Lung (tissue), 12 donors: Measurements from ENCODE around the gene TWF2. TPM values are rescaled to one million over a fixed set of nuclear protein-coding genes. Genes with fewer than 3 reads are reported as not detected.

ENCODE experiments used
- ATAC-seq: fragments of 200-7000 bp; cut with Tn5 transposase; one replicate; pipeline ENCODE4 v1.9.1; 2020; ENCODE audit warnings: moderate number of reproducible peaks; ENCODE audit not compliant: insufficient read depth, low FRiP score
- DNase-seq, 3 donors: peaks; one replicate each; pipeline ENCODE4 v3.0.0-alpha.2; 2013 to 2017
- H3K27ac ChIP-seq, 2 donors: one replicate each; pipeline ENCODE4 v1.5.1; 2013; ENCODE audit warnings: mild to moderate bottlenecking in 2 of 2, moderate library complexity in 2 of 2, control low read depth in 1 of 2, inconsistent platforms in 1 of 2, low read depth in 1 of 2, low read length in 1 of 2
- H3K27me3 ChIP-seq, 3 donors: one replicate each; pipeline ENCODE4 v1.5.1; 2013; ENCODE audit warnings: low read length in 2 of 3; ENCODE audit not compliant: control insufficient read depth in 3 of 3, insufficient read depth in 3 of 3
- H3K36me3 ChIP-seq, 4 donors: one replicate each; pipeline ENCODE4 v1.5.1; 2013; ENCODE audit warnings: low read length in 4 of 4, mild to moderate bottlenecking in 1 of 4, moderate library complexity in 1 of 4; ENCODE audit not compliant: control insufficient read depth in 4 of 4, insufficient read depth in 4 of 4
- H3K4me1 ChIP-seq, 5 donors: one replicate each; pipeline ENCODE4 v1.5.1; 2013; ENCODE audit warnings: low read length in 5 of 5, mild to moderate bottlenecking in 2 of 5, moderate library complexity in 1 of 5; ENCODE audit not compliant: control insufficient read depth in 5 of 5, insufficient read depth in 5 of 5
- H3K4me3 ChIP-seq: one replicate; pipeline ENCODE4 v1.5.1; 2013; ENCODE audit warnings: mild to moderate bottlenecking, control low read depth, moderate library complexity
- H3K9ac ChIP-seq, 2 donors: one replicate each; pipeline ENCODE4 v1.5.1; 2013; ENCODE audit warnings: low read length in 2 of 2, control low read depth in 1 of 2; ENCODE audit not compliant: insufficient read depth in 1 of 2
- H3K9me3 ChIP-seq, 4 donors: one replicate each; pipeline ENCODE4 v1.5.1; 2013; ENCODE audit warnings: low read length in 3 of 4, mild to moderate bottlenecking in 1 of 4, moderate library complexity in 1 of 4; ENCODE audit not compliant: control insufficient read depth in 4 of 4, insufficient read depth in 3 of 4
- WGBS, 2 donors: extraction: QIAGEN DNeasy Blood & Tissue Kit; methylation state at CpG; one replicate each; pipeline ENCODE4 v1.1.7; 2013; 5-methylcytosine and 5-hydroxymethylcytosine counted together
- polyA plus RNA-seq, 2 donors: library from polyadenylated mRNA; stranded (reverse); fragments of 200-250 nt; gene quantifications; one replicate each; pipeline ENCODE4 v1.2.1, GENCODE V29; 2013
- total RNA-seq, 2 donors: library from RNA; depleted of rRNA in 1 of 2; stranded (reverse); fragments of >200 nt in 1 of 2; gene quantifications; one replicate each; pipeline ENCODE4 v1.2.1, GENCODE V29; 2014 to 2021
- TF ChIP-seq, protein P1 (sequence below): IDR thresholded peaks from 2 replicates; pipeline ENCODE4 v1.5.1; 2012; ENCODE audit warnings: mild to moderate bottlenecking; ENCODE audit errors: control extremely low read depth, extremely low read depth
- donor health status: control.
- donor health status: control.
- donor health status: Bipolar disorder and iron deficiency.
- donor health status: healthy.
- donor health status: DM: yes; HTN: yes; CAD: no.

TWF2 gene
- total and polyA plus RNA-seq, 4 donors: 25.7 to 104 (median 60.7) TPM

- WGBS, 2 donors: 50 to 69% methylated on average over 9 of the region's 9 CpGs
- Histone ChIP-seq H3K27ac (peak overlapping the region in 1 of 2 donors; percentile 8), H3K4me1 (peaks cover 0 to 58% (median 32%) of the 10 kb centered on the region in 5 donors), H3K36me3 (no peaks in the 10 kb centered on the region), H3K9ac (no peak overlapping the region), H3K9me3 (no peaks in the 10 kb centered on the region), H3K4me3 (no peak overlapping the region), H3K27me3 (no peaks in the 10 kb centered on the region)
- TF ChIP-seq, protein P1, sequence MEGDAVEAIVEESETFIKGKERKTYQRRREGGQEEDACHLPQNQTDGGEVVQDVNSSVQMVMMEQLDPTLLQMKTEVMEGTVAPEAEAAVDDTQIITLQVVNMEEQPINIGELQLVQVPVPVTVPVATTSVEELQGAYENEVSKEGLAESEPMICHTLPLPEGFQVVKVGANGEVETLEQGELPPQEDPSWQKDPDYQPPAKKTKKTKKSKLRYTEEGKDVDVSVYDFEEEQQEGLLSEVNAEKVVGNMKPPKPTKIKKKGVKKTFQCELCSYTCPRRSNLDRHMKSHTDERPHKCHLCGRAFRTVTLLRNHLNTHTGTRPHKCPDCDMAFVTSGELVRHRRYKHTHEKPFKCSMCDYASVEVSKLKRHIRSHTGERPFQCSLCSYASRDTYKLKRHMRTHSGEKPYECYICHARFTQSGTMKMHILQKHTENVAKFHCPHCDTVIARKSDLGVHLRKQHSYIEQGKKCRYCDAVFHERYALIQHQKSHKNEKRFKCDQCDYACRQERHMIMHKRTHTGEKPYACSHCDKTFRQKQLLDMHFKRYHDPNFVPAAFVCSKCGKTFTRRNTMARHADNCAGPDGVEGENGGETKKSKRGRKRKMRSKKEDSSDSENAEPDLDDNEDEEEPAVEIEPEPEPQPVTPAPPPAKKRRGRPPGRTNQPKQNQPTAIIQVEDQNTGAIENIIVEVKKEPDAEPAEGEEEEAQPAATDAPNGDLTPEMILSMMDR: no peak
- DNase-seq (peak; percentile 79 to 87 (median 84)), ATAC-seq (peak; percentile 39)
Observed at GRCh38 chr3:52190294-52191074, 48.5 kb downstream of the TWF2 start.

GRCh38 chr3:52188556-52188955, 50.4 kb downstream of the TWF2 start:
- Histone ChIP-seq H3K36me3 (no peaks in the 10 kb centered on the region), H3K4me3 (no peak overlapping the region), H3K4me1 (peaks cover 0 to 42% (median 19%) of the 10 kb centered on the region in 5 donors), H3K9ac (no peak overlapping the region), H3K9me3 (no peaks in the 10 kb centered on the region), H3K27ac (peak overlapping the region in 1 of 2 donors; percentile 21), H3K27me3 (no peaks in the 10 kb centered on the region)
- TF ChIP-seq, protein P1: no peak
- no peak for ATAC-seq
- DNase-seq: no peak
- 84 to 89% methylated on average over 1 of the region's 1 CpG for WGBS, 2 donors

GRCh38 chr3:52186729-52187128, 52.2 kb downstream of the TWF2 start:
- Histone ChIP-seq H3K9ac (no peak overlapping the region), H3K27me3 (no peaks in the 10 kb centered on the region), H3K9me3 (no peaks in the 10 kb centered on the region), H3K36me3 (no peaks in the 10 kb centered on the region), H3K27ac (no peak overlapping the region), H3K4me3 (no peak overlapping the region), H3K4me1 (peaks cover 7 to 29% (median 19%) of the 10 kb centered on the region in 5 donors)
- WGBS, 2 donors: 90 to 97% methylated on average over 9 of the region's 9 CpGs
- TF ChIP-seq, protein P1: no peak
- no peak for ATAC-seq
- DNase-seq: no peak

- H3K27ac ChIP-seq: no peak overlapping the region
- WGBS, 2 donors: 45 to 71% methylated on average over 3 of the region's 3 CpGs
- H3K9ac ChIP-seq: no peak overlapping the region
- peaks cover 6 to 22% (median 12%) of the 10 kb centered on the region in 5 donors for H3K4me1 ChIP-seq
- DNase-seq (no peak), ATAC-seq (no peak)
- TF ChIP-seq, protein P1: no peak
- no peaks in the 10 kb centered on the region for H3K27me3 ChIP-seq
- H3K9me3 ChIP-seq: no peaks in the 10 kb centered on the region
- no peaks in the 10 kb centered on the region for H3K36me3 ChIP-seq
- no peak overlapping the region for H3K4me3 ChIP-seq
Observed at GRCh38 chr3:52185837-52186236, 53.1 kb downstream of the TWF2 start.
